ENCODE measurements around the gene SST.

Gene SST

GRCh38 chr3:187700249-187700648 is 30.1 kb upstream of the SST start:
- Histone ChIP-seq H3K27me3 (ENCODE audit: insufficient read depth, low read length) (no peaks in the 10 kb centered on the region), H3K36me3 (ENCODE audit: insufficient read depth, low read length) (no peaks in the 10 kb centered on the region), H3K4me3 (ENCODE audit: low read length) (no peak overlapping the region), H3K9me3 (ENCODE audit: insufficient read depth, low read depth, low read length) (no peaks in the 10 kb centered on the region), H3K9ac (ENCODE audit: low read depth, low read length) (no peak overlapping the region), H3K4me1 (ENCODE audit: insufficient read depth, low read length) (no peaks in the 10 kb centered on the region), H3K27ac (ENCODE audit: low read depth, low read length) (no peak overlapping the region)
- whole genome bisulfite sequencing, result 95% methylated on average over 2 of the region's 2 CpGs

- Histone ChIP-seq H3K27ac (ENCODE audit: low read depth, low read length) (no peak overlapping the region), H3K4me3 (ENCODE audit: low read length) (no peak overlapping the region), H3K4me1 (ENCODE audit: insufficient read depth, low read length) (no peaks in the 10 kb centered on the region), H3K36me3 (ENCODE audit: insufficient read depth, low read length) (no peaks in the 10 kb centered on the region), H3K9me3 (ENCODE audit: insufficient read depth, low read depth, low read length) (no peaks in the 10 kb centered on the region), H3K9ac (ENCODE audit: low read depth, low read length) (no peak overlapping the region), H3K27me3 (ENCODE audit: insufficient read depth, low read length) (no peaks in the 10 kb centered on the region)
- 97% methylated on average over 36 of the region's 42 CpGs for WGBS
Observed at GRCh38 chr3:187698499-187699399, 28.6 kb upstream of the SST start.

- H3K4me1 ChIP-seq (ENCODE audit: insufficient read depth, low read length), result no peaks in the 10 kb centered on the region
- H3K4me3 ChIP-seq (ENCODE audit: low read length), result no peak overlapping the region
- H3K27ac ChIP-seq (ENCODE audit: low read depth, low read length), result no peak overlapping the region
- WGBS, result 58% methylated on average over 3 of the region's 4 CpGs
- no peaks in the 10 kb centered on the region for H3K9me3 ChIP-seq (ENCODE audit: insufficient read depth, low read depth, low read length)
- H3K36me3 ChIP-seq (ENCODE audit: insufficient read depth, low read length), result no peaks in the 10 kb centered on the region
- H3K9ac ChIP-seq (ENCODE audit: low read depth, low read length), result no peak overlapping the region
- no peaks in the 10 kb centered on the region for H3K27me3 ChIP-seq (ENCODE audit: insufficient read depth, low read length)
Observed at GRCh38 chr3:187696021-187696420, 25.8 kb upstream of the SST start.

GRCh38 chr3:187695449-187695848 is 25.3 kb upstream of the SST start:
- no peaks in the 10 kb centered on the region for H3K27me3 ChIP-seq (ENCODE audit: insufficient read depth, low read length)
- H3K4me1 ChIP-seq (ENCODE audit: insufficient read depth, low read length), result no peaks in the 10 kb centered on the region
- H3K4me3 ChIP-seq (ENCODE audit: low read length), result no peak overlapping the region
- 91% methylated on average over 4 of the region's 4 CpGs for WGBS
- no peaks in the 10 kb centered on the region for H3K9me3 ChIP-seq (ENCODE audit: insufficient read depth, low read depth, low read length)
- H3K36me3 ChIP-seq (ENCODE audit: insufficient read depth, low read length), result no peaks in the 10 kb centered on the region
- no peak overlapping the region for H3K27ac ChIP-seq (ENCODE audit: low read depth, low read length)
- H3K9ac ChIP-seq (ENCODE audit: low read depth, low read length), result no peak overlapping the region

- 83% methylated on average over 3 of the region's 3 CpGs for WGBS
- no peak overlapping the region for H3K9ac ChIP-seq (ENCODE audit: low read depth, low read length)
- H3K4me1 ChIP-seq (ENCODE audit: insufficient read depth, low read length), result no peaks in the 10 kb centered on the region
- no peak overlapping the region for H3K27ac ChIP-seq (ENCODE audit: low read depth, low read length)
- no peaks in the 10 kb centered on the region for H3K36me3 ChIP-seq (ENCODE audit: insufficient read depth, low read length)
- H3K27me3 ChIP-seq (ENCODE audit: insufficient read depth, low read length), result no peaks in the 10 kb centered on the region
- H3K4me3 ChIP-seq (ENCODE audit: low read length), result no peak overlapping the region
- no peaks in the 10 kb centered on the region for H3K9me3 ChIP-seq (ENCODE audit: insufficient read depth, low read depth, low read length)
Observed at GRCh38 chr3:187694801-187695200, 24.6 kb upstream of the SST start.

- H3K9ac ChIP-seq (ENCODE audit: low read depth, low read length), result no peak overlapping the region
- no peaks in the 10 kb centered on the region for H3K27me3 ChIP-seq (ENCODE audit: insufficient read depth, low read length)
- 93% methylated on average over 1 of the region's 1 CpG for WGBS
Observed at GRCh38 chr3:187693431-187693830, 23.2 kb upstream of the SST start.

GRCh38 chr3:187689984-187690383 is 19.8 kb upstream of the SST start:
- Histone ChIP-seq H3K4me3 (ENCODE audit: low read length) (no peak overlapping the region), H3K9me3 (ENCODE audit: insufficient read depth, low read depth, low read length) (peaks cover 17% of the 10 kb centered on the region), H3K27me3 (ENCODE audit: insufficient read depth, low read length) (no peaks in the 10 kb centered on the region), H3K4me1 (ENCODE audit: insufficient read depth, low read length) (no peaks in the 10 kb centered on the region), H3K9ac (ENCODE audit: low read depth, low read length) (no peak overlapping the region), H3K27ac (ENCODE audit: low read depth, low read length) (no peak overlapping the region), H3K36me3 (ENCODE audit: insufficient read depth, low read length) (no peaks in the 10 kb centered on the region)
- 90% methylated on average over 4 of the region's 4 CpGs for WGBS

More at GRCh38 chr3:187693431-187693830, 23.2 kb upstream of the SST start:
- Histone ChIP-seq H3K9me3 (ENCODE audit: insufficient read depth, low read depth, low read length) (no peaks in the 10 kb centered on the region), H3K36me3 (ENCODE audit: insufficient read depth, low read length) (no peaks in the 10 kb centered on the region), H3K27ac (ENCODE audit: low read depth, low read length) (no peak overlapping the region), H3K4me3 (ENCODE audit: low read length) (no peak overlapping the region), H3K4me1 (ENCODE audit: insufficient read depth, low read length) (no peaks in the 10 kb centered on the region)

GRCh38 chr3:187686621-187687273 is 16.6 kb upstream of the SST start:
- no peaks in the 10 kb centered on the region for H3K36me3 ChIP-seq (ENCODE audit: insufficient read depth, low read length)
- H3K9me3 ChIP-seq (ENCODE audit: insufficient read depth, low read depth, low read length), result peaks cover 20% of the 10 kb centered on the region
- 94% methylated on average over 2 of the region's 5 CpGs for WGBS
- no peak overlapping the region for H3K9ac ChIP-seq (ENCODE audit: low read depth, low read length)
- no peaks in the 10 kb centered on the region for H3K27me3 ChIP-seq (ENCODE audit: insufficient read depth, low read length)
- no peak overlapping the region for H3K27ac ChIP-seq (ENCODE audit: low read depth, low read length)
- no peak overlapping the region for H3K4me3 ChIP-seq (ENCODE audit: low read length)
- H3K4me1 ChIP-seq (ENCODE audit: insufficient read depth, low read length), result no peaks in the 10 kb centered on the region

GRCh38 chr3:187685948-187686347 is 15.8 kb upstream of the SST start:
- Histone ChIP-seq H3K4me3 (ENCODE audit: low read length) (no peak overlapping the region), H3K27ac (ENCODE audit: low read depth, low read length) (no peak overlapping the region), H3K27me3 (ENCODE audit: insufficient read depth, low read length) (no peaks in the 10 kb centered on the region), H3K36me3 (ENCODE audit: insufficient read depth, low read length) (no peaks in the 10 kb centered on the region), H3K4me1 (ENCODE audit: insufficient read depth, low read length) (no peaks in the 10 kb centered on the region), H3K9ac (ENCODE audit: low read depth, low read length) (no peak overlapping the region), H3K9me3 (ENCODE audit: insufficient read depth, low read depth, low read length) (peaks cover 20% of the 10 kb centered on the region)
- WGBS, result 95% methylated on average over 7 of the region's 7 CpGs

GRCh38 chr3:187684880-187685279 is 14.7 kb upstream of the SST start:
- 100% methylated on average over 1 of the region's 2 CpGs for WGBS
- H3K9me3 ChIP-seq (ENCODE audit: insufficient read depth, low read depth, low read length), result peaks cover 20% of the 10 kb centered on the region
- H3K27me3 ChIP-seq (ENCODE audit: insufficient read depth, low read length), result no peaks in the 10 kb centered on the region
- no peak overlapping the region for H3K27ac ChIP-seq (ENCODE audit: low read depth, low read length)
- H3K36me3 ChIP-seq (ENCODE audit: insufficient read depth, low read length), result no peaks in the 10 kb centered on the region
- H3K4me1 ChIP-seq (ENCODE audit: insufficient read depth, low read length), result no peaks in the 10 kb centered on the region
- no peak overlapping the region for H3K4me3 ChIP-seq (ENCODE audit: low read length)
- no peak overlapping the region for H3K9ac ChIP-seq (ENCODE audit: low read depth, low read length)

- WGBS, result 100% methylated on average over 1 of the region's 1 CpG
- H3K9ac ChIP-seq (ENCODE audit: low read depth, low read length), result no peak overlapping the region
- no peaks in the 10 kb centered on the region for H3K27me3 ChIP-seq (ENCODE audit: insufficient read depth, low read length)
- no peaks in the 10 kb centered on the region for H3K36me3 ChIP-seq (ENCODE audit: insufficient read depth, low read length)
- H3K4me1 ChIP-seq (ENCODE audit: insufficient read depth, low read length), result peaks cover under 1% of the 10 kb centered on the region
- H3K4me3 ChIP-seq (ENCODE audit: low read length), result no peak overlapping the region
- H3K27ac ChIP-seq (ENCODE audit: low read depth, low read length), result no peak overlapping the region
- H3K9me3 ChIP-seq (ENCODE audit: insufficient read depth, low read depth, low read length), result peaks cover 20% of the 10 kb centered on the region
Observed at GRCh38 chr3:187684444-187684843, 14.2 kb upstream of the SST start.

All from HUES64 (cell line).